ENCODE results near the gene SORCS1. TPM values are rescaled to one million over a fixed set of nuclear protein-coding genes. Genes with fewer than 3 reads are reported as not detected.

Gene SORCS1
- total RNA-seq, 6 experiments from 2014 or later = 0.04 to 0.16 (median 0.09) TPM; not detected in 2

DNA sequence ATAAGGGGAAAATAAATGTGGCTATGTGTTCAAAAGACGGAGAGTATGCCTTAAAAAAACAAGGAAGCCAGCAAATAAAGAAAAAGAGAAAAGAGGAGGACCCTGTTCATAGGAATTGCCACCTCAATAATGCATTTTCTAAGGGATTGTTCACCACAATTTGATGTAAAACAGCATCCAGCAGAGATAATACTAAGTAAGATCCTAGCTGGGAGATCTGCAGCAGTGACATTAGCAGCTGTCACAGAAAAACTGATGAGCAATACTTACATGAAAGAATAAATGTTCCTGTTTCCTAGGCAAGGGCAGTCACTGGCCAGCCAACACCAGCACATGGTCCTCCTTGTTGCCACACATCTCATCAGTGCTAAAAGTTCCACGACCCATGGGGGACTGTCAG, 391.5 kb downstream of the SORCS1 start:
- Histone ChIP-seq H3K27me3 (no peaks in the 10 kb centered on the region), H3K9me3 (no peaks in the 10 kb centered on the region), H3K36me3 (no peaks in the 10 kb centered on the region), H3K4me1 (no peaks in the 10 kb centered on the region), H3K4me3 (no peak overlapping the region), H3K27ac (no peak overlapping the region)
- WGBS (ENCODE audit: insufficient coverage, low coverage, low lambda C conversion rate, missing lambda C conversion rate) = 29% methylated on average over 2 of the region's 2 CpGs
- ATAC-seq (no peak), DNase-seq (no peak)
- TF ChIP-seq POLR2A (IDR thresholded peaks at IDR 0.05) = no peak
- TF ChIP-seq, protein P1, sequence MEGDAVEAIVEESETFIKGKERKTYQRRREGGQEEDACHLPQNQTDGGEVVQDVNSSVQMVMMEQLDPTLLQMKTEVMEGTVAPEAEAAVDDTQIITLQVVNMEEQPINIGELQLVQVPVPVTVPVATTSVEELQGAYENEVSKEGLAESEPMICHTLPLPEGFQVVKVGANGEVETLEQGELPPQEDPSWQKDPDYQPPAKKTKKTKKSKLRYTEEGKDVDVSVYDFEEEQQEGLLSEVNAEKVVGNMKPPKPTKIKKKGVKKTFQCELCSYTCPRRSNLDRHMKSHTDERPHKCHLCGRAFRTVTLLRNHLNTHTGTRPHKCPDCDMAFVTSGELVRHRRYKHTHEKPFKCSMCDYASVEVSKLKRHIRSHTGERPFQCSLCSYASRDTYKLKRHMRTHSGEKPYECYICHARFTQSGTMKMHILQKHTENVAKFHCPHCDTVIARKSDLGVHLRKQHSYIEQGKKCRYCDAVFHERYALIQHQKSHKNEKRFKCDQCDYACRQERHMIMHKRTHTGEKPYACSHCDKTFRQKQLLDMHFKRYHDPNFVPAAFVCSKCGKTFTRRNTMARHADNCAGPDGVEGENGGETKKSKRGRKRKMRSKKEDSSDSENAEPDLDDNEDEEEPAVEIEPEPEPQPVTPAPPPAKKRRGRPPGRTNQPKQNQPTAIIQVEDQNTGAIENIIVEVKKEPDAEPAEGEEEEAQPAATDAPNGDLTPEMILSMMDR (IDR thresholded peaks at IDR 0.05) = no peak
- intact Hi-C loops (cut with DNase I) = no loop called here

DNA sequence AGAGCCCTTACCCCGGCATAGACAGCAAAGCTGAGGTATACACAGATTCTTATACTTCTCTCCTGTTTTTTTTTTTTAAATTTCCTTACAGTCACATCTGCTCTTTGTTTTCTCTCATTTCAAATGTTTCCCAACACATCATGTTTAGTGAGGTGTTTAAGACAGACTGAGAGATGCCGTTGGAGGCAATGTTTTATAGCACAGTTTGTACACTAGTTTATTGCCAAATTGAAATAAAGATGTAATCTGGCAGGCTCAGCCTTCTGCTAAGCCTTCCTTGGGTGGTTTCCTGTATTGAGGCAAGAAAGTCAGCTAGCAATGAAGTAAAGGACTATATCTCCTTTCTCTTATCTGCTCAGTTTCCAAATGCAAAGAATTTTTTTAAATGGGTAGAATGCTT, 393.4 kb downstream of the SORCS1 start:
- no peaks in the 10 kb centered on the region for H3K36me3 ChIP-seq
- H3K9me3 ChIP-seq = no peaks in the 10 kb centered on the region
- ATAC-seq (no peak), DNase-seq (no peak)
- no peaks in the 10 kb centered on the region for H3K27me3 ChIP-seq
- intact Hi-C loops (cut with DNase I) = no loop called here
- TF ChIP-seq POLR2A (IDR thresholded peaks at IDR 0.05) = no peak
- TF ChIP-seq, protein P1 (IDR thresholded peaks at IDR 0.05) = no peak
- no peak overlapping the region for H3K4me3 ChIP-seq
- H3K27ac ChIP-seq = no peak overlapping the region
- 63% methylated on average over 2 of the region's 2 CpGs for WGBS (ENCODE audit: insufficient coverage, low coverage, low lambda C conversion rate, missing lambda C conversion rate)
- H3K4me1 ChIP-seq = no peaks in the 10 kb centered on the region

DNA sequence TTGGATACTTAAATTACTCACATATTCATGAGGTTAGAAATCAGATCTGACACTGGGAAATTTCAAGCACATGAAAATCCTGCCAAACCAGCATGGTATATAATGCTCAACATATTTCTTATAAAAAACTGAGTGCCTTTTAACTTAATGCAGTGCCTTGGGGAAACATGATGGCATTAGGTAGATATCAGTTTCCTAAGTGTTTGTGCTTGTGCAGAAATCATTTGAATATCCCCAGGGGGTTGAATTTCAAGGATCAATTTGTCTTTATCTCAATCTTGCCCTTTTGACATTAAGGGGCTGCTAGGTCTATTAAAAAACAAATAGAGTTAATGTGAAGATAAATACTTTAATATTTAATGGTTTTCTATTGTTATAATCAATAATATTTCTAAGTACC, 396.3 kb downstream of the SORCS1 start:
- DNase-seq (no peak), ATAC-seq (no peak)
- H3K36me3 ChIP-seq = no peaks in the 10 kb centered on the region
- H3K27ac ChIP-seq = no peak overlapping the region
- no peaks in the 10 kb centered on the region for H3K27me3 ChIP-seq
- H3K9me3 ChIP-seq = no peaks in the 10 kb centered on the region
- no peak overlapping the region for H3K4me3 ChIP-seq
- intact Hi-C loops (cut with DNase I) = no loop called here
- no peaks in the 10 kb centered on the region for H3K4me1 ChIP-seq
- no peak for TF ChIP-seq POLR2A (IDR thresholded peaks at IDR 0.05)
- TF ChIP-seq, protein P1 (IDR thresholded peaks at IDR 0.05) = no peak

DNA sequence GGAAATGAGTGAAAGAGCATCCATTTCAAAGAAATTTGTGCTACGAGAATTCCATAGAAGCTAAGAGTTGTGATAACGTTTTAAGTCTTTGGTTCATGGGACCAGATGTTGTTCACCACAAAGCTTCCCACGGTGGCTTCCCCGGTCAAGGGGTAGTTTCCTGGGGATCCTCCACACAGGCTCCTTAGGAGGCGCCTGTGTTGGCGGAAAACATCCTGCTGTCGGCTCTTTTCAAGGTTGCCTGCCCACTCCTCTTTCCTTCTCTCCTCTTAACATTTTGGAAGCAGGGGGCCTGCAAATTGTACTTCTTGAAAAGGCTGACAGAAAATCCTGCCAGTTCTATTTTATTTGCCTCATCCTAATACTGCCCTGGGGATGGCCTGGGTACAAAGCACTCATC, 398.6 kb downstream of the SORCS1 start:
- H3K27ac ChIP-seq = no peak overlapping the region
- no peaks in the 10 kb centered on the region for H3K4me1 ChIP-seq
- 76% methylated on average over 7 of the region's 7 CpGs for WGBS (ENCODE audit: insufficient coverage, low coverage, low lambda C conversion rate, missing lambda C conversion rate)
- ATAC-seq = no peak
- TF ChIP-seq, protein P1 (IDR thresholded peaks at IDR 0.05) = no peak
- TF ChIP-seq POLR2A (IDR thresholded peaks at IDR 0.05) = no peak
- no peak overlapping the region for H3K4me3 ChIP-seq
- no peaks in the 10 kb centered on the region for H3K9me3 ChIP-seq
- intact Hi-C loops (cut with DNase I) = no loop called here
- no peaks in the 10 kb centered on the region for H3K27me3 ChIP-seq
- no peak for DNase-seq
- H3K36me3 ChIP-seq = no peaks in the 10 kb centered on the region

DNA sequence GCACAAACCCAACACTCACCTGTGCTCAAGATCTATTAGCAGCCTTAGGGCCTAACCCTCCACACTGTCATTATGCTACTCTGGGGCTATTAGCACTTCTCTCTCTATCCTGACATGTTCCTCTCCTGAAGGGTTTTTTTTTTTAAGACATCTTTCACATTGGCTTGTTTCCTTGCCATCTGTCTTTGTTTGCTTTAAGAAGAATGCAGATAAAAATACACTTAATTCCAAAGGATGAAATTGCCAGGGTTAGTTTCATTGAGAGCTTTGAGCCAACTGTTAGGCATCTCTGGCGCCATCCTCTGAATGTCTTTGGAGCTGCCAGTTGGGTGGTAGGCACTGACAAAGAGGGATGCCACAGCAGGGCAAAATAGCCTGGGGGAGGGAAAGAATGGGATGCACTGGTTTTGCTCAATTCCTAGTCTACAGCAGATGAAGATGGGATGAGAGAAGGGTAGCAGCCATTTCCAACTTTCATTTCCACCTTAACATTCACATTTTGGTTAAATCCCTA, 399.2 kb downstream of the SORCS1 start:
- Histone ChIP-seq H3K4me3 (no peak overlapping the region), H3K36me3 (no peaks in the 10 kb centered on the region), H3K27ac (no peak overlapping the region), H3K4me1 (no peaks in the 10 kb centered on the region), H3K9me3 (no peaks in the 10 kb centered on the region), H3K27me3 (no peaks in the 10 kb centered on the region)
- TF ChIP-seq, protein P1 (IDR thresholded peaks at IDR 0.05) = no peak
- no peak for TF ChIP-seq POLR2A (IDR thresholded peaks at IDR 0.05)
- WGBS (ENCODE audit: insufficient coverage, low coverage, low lambda C conversion rate, missing lambda C conversion rate) = 50% methylated on average over 1 of the region's 1 CpG
- no peak for ATAC-seq
- intact Hi-C loops (cut with DNase I) = no loop called here
- DNase-seq = no peak

All from right lobe of liver (tissue), 6 donors.